ENCODE results near the gene IL16.

- TF ChIP-seq NFIC (IDR thresholded peaks at IDR 0.05) (no peak), MAX (IDR thresholded peaks at IDR 0.05) (no peak), FOXM1 (IDR thresholded peaks at IDR 0.05; ENCODE audit: borderline replicate concordance, low read depth) (no peak), RAD21 (IDR thresholded peaks at IDR 0.05; ENCODE audit: low read depth) (no peak), USF1 (IDR thresholded peaks at IDR 0.05) (no peak), EP300 (IDR thresholded peaks at IDR 0.05; ENCODE audit: borderline replicate concordance) (no peak), REST (IDR thresholded peaks at IDR 0.05; ENCODE audit: low read depth) (no peak)
Measured at GRCh38 chr15:81316267-81316666, 119.6 kb downstream of the IL16 start.
